ENCODE measurements around the gene KRT6A.

The KRT6A gene

DNA sequence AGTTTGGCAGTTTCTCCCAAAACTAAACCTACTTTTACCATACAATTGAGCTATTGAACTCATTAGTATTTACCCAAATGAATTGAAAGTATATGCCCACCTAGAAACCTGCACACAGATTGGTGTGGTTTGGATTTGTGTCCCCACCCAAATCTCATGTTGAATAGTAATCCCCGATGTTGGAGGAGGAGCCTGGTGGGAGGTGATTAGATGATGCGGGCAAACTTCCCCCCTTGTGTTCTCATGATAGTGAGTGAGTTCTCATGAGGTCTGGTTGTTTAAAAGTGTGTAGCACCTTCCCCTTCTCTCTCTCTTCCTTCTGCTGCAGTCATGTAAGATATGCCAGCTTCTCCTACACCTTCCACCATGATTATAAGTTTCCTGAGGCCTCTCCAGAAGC lies 15.4 kb downstream of the KRT6A start:
- Histone ChIP-seq H3K27me3 (ENCODE audit: control insufficient read depth, low read length) (no peaks in the 10 kb centered on the region), H3K4me3 (ENCODE audit: low read length) (no peak overlapping the region), H3K4me2 (ENCODE audit: low read length) (no peak overlapping the region), H3K9me3 (ENCODE audit: control insufficient read depth, insufficient read depth, low read length) (no peaks in the 10 kb centered on the region), H4K20me1 (ENCODE audit: control insufficient read depth, insufficient read depth, low read depth, low read length) (no peaks in the 10 kb centered on the region), H3F3A (ENCODE audit: control insufficient read depth, insufficient read depth) (no peaks in the 10 kb centered on the region), H3K27ac (ENCODE audit: low read depth, low read length) (no peak overlapping the region), H3K79me2 (ENCODE audit: control insufficient read depth, low read length) (no peaks in the 10 kb centered on the region), H3K36me3 (ENCODE audit: control insufficient read depth, low read length) (no peaks in the 10 kb centered on the region), H3K9me2 (replicated peaks; ENCODE audit: control insufficient read depth, low read length) (no peaks in the 10 kb centered on the region), H3K4me1 (ENCODE audit: control insufficient read depth, low read length) (no peaks in the 10 kb centered on the region)
- TF ChIP-seq, protein P1, sequence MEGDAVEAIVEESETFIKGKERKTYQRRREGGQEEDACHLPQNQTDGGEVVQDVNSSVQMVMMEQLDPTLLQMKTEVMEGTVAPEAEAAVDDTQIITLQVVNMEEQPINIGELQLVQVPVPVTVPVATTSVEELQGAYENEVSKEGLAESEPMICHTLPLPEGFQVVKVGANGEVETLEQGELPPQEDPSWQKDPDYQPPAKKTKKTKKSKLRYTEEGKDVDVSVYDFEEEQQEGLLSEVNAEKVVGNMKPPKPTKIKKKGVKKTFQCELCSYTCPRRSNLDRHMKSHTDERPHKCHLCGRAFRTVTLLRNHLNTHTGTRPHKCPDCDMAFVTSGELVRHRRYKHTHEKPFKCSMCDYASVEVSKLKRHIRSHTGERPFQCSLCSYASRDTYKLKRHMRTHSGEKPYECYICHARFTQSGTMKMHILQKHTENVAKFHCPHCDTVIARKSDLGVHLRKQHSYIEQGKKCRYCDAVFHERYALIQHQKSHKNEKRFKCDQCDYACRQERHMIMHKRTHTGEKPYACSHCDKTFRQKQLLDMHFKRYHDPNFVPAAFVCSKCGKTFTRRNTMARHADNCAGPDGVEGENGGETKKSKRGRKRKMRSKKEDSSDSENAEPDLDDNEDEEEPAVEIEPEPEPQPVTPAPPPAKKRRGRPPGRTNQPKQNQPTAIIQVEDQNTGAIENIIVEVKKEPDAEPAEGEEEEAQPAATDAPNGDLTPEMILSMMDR (IDR thresholded peaks at IDR 0.05; ENCODE audit: low read depth, low read length, poor library complexity, severe bottlenecking): no peak
- TF ChIP-seq EZH2phosphoT487 (IDR thresholded peaks at IDR 0.05; ENCODE audit: borderline replicate concordance, low read length): no peak

DNA sequence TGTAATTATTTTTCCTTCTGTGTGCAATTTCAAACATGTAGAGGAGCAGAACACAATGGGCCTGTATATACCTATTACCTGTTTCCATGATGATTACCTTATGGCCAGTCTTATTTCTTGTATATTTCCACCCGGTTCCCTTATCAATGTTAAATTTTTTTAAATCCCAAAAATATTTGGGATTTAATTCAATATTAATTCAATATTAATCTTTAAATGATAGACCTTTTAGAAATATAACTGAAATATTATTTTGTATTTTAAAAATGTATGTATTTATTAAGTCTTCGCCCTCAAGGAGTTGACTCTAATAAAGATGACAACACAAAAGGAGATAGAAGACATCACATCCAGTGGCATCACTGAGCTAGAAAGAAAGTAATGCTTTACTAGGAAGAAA lies 18.8 kb downstream of the KRT6A start:
- Histone ChIP-seq H3K27me3 (ENCODE audit: control insufficient read depth, low read length) (no peaks in the 10 kb centered on the region), H3K36me3 (ENCODE audit: control insufficient read depth, low read length) (no peaks in the 10 kb centered on the region), H3K4me3 (ENCODE audit: low read length) (no peak overlapping the region), H3K79me2 (ENCODE audit: control insufficient read depth, low read length) (no peaks in the 10 kb centered on the region), H3K9me2 (replicated peaks; ENCODE audit: control insufficient read depth, low read length) (no peaks in the 10 kb centered on the region), H3K4me1 (ENCODE audit: control insufficient read depth, low read length) (no peaks in the 10 kb centered on the region), H3K9me3 (ENCODE audit: control insufficient read depth, insufficient read depth, low read length) (no peaks in the 10 kb centered on the region), H4K20me1 (ENCODE audit: control insufficient read depth, insufficient read depth, low read depth, low read length) (no peaks in the 10 kb centered on the region), H3F3A (ENCODE audit: control insufficient read depth, insufficient read depth) (no peaks in the 10 kb centered on the region), H3K27ac (ENCODE audit: low read depth, low read length) (no peak overlapping the region), H3K4me2 (ENCODE audit: low read length) (no peak overlapping the region)
- TF ChIP-seq, protein P1 (IDR thresholded peaks at IDR 0.05; ENCODE audit: low read depth, low read length, poor library complexity, severe bottlenecking): no peak
- no peak for TF ChIP-seq EZH2phosphoT487 (IDR thresholded peaks at IDR 0.05; ENCODE audit: borderline replicate concordance, low read length)

DNA sequence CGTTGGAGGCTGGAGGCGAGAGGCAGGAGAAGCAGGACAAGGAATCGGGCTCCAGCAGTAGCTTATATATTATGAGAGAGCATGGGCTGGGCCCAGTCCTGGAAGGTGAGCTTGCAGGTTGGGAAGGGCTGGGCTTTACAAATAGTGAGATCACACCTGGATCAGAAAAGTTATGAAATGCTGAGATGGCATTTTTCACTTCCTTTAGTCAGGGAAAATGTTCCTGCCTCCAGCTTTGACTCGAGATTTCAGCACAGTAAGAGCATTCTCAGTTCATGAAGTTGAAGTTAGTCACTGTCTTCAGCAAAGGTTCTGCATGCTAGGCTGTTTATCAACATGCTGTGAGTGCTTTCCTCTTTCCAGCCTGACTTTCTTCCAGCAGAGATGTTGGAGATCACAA lies 19.3 kb downstream of the KRT6A start, which contains the start of gene KRT6C:
Gene KRT6C, minus strand, starts transcription at position 38 of the 400 bp plus-strand sequence. CDS start 68 bp downstream, outside the sequence.
- H4K20me1 ChIP-seq (ENCODE audit: control insufficient read depth, insufficient read depth, low read depth, low read length): no peaks in the 10 kb centered on the region

More for the DNA sequence above, 19.3 kb downstream of the KRT6A start, which contains the start of gene KRT6C:
- TF ChIP-seq, protein P1 (IDR thresholded peaks at IDR 0.05; ENCODE audit: low read depth, low read length, poor library complexity, severe bottlenecking): no peak
- TF ChIP-seq EZH2phosphoT487 (IDR thresholded peaks at IDR 0.05; ENCODE audit: borderline replicate concordance, low read length): no peak
- Histone ChIP-seq H3K4me2 (ENCODE audit: low read length) (no peak within 1 kb of the TSS), H3K9me3 (ENCODE audit: control insufficient read depth, insufficient read depth, low read length) (no peaks in the 10 kb centered on the region), H3K79me2 (ENCODE audit: control insufficient read depth, low read length) (no peaks in the 10 kb centered on the region), H3K4me1 (ENCODE audit: control insufficient read depth, low read length) (no peaks in the 10 kb centered on the region), H3K36me3 (ENCODE audit: control insufficient read depth, low read length) (no peaks in the 10 kb centered on the region), H3F3A (ENCODE audit: control insufficient read depth, insufficient read depth) (no peaks in the 10 kb centered on the region), H3K4me3 (ENCODE audit: low read length) (no peak within 1 kb of the TSS), H3K27ac (ENCODE audit: low read depth, low read length) (no peak within 1 kb of the TSS), H3K27me3 (ENCODE audit: control insufficient read depth, low read length) (no peaks in the 10 kb centered on the region), H3K9me2 (replicated peaks; ENCODE audit: control insufficient read depth, low read length) (no peaks in the 10 kb centered on the region)
